Heart right ventricle (tissue), 16 donors: Measurements from ENCODE around the gene ZNF330. TPM values are rescaled to one million over a fixed set of nuclear protein-coding genes. Genes with fewer than 3 reads are reported as not detected.
A peak's percentile ranks its signal among the peaks of the same experiment; 100 is the strongest.

Source experiments
- ATAC-seq, 8 donors: fragments of 200-7000 bp; cut with Tn5 transposase; one replicate each; pipeline ENCODE4 v1.9.1; 2020; ENCODE audit warnings: mild to moderate bottlenecking in 8 of 8, moderate library complexity in 8 of 8, moderate number of reproducible peaks in 1 of 8
- DNase-seq, 2 donors: peaks; one replicate each; pipeline ENCODE4 v3.0.0-alpha.2; 2020
- H3K27ac ChIP-seq, 10 donors: fragments of 200-600 bp; sonication (generic) in 2 of 10; one replicate each; pipeline versions ENCODE4 v1.5.0 to v1.8.0; 2020 to 2022; ENCODE audit warnings: mild to moderate bottlenecking in 3 of 10
- H3K27me3 ChIP-seq, 7 donors: fragments of 200-600 bp; one replicate each; pipeline ENCODE4 v1.8.0; 2021 to 2022; ENCODE audit warnings: mild to moderate bottlenecking in 2 of 7
- H3K36me3 ChIP-seq, 9 donors: fragments of 200-600 bp; sonication (generic) in 1 of 9; one replicate each; pipeline versions ENCODE4 v1.5.0 to v1.8.0; 2020 to 2022; ENCODE audit warnings: mild to moderate bottlenecking in 2 of 9
- H3K4me1 ChIP-seq, 9 donors: fragments of 200-600 bp; sonication (generic) in 1 of 9; one replicate each; pipeline versions ENCODE4 v1.5.0 to v1.8.0; 2020 to 2022; ENCODE audit warnings: mild to moderate bottlenecking in 4 of 9
- H3K4me3 ChIP-seq, 10 donors: fragments of 200-600 bp; sonication (generic) in 2 of 10; one replicate each; pipeline versions ENCODE4 v1.5.0 to v1.8.0; 2020 to 2022; ENCODE audit warnings: mild to moderate bottlenecking in 7 of 10, moderate library complexity in 2 of 10
- H3K9me3 ChIP-seq, 11 donors: fragments of 200-600 bp in 10 of 11; sonication (generic) in 2 of 11; one replicate each; pipeline versions ENCODE4 v1.5.0 to v1.8.0; 2013 to 2022; ENCODE audit warnings: mild to moderate bottlenecking in 2 of 11, control low read depth in 1 of 11, moderate library complexity in 1 of 11
- CTCF ChIP-seq, 9 donors: fragments of 200-600 bp; sonication (generic) in 2 of 9; IDR thresholded peaks; one replicate each; pipeline versions ENCODE4 v1.5.0 to v1.8.0; 2021 to 2022; ENCODE audit warnings: antibody characterized with exemption in 9 of 9, mild to moderate bottlenecking in 5 of 9, moderate library complexity in 1 of 9
- WGBS, 2 donors: extraction: QIAGEN DNeasy Blood & Tissue Kit; methylation state at CpG; one replicate each; pipeline ENCODE4 v1.1.7; 2013; ENCODE audit warnings: inconsistent platforms in 1 of 2; 5-methylcytosine and 5-hydroxymethylcytosine counted together
- intact Hi-C, 10 donors: fragments of 100-400 bp; cut with DNase I; formaldehyde crosslinking; loops; one replicate each; pipeline versions ENCODE4 v1.11.1 to v1.14.2; 2022
- long read RNA-seq, 3 donors: library from polyadenylated mRNA; unstranded; transcript quantifications; one replicate each; pipeline ENCODE4 v2.0.0, GENCODE V29; 2020 to 2021
- polyA plus RNA-seq, 2 donors: library from polyadenylated mRNA; stranded (reverse); fragments of 200-250 nt; gene quantifications; one replicate each; pipeline ENCODE4 v1.2.3, GENCODE V29; 2013
- total RNA-seq, 10 donors: library from RNA; stranded (reverse); fragmentation: NEBNext Ultra II Directional in 3 of 10; extraction: Animal tissue kit (Norgen Biotek cat#: 25700) in 3 of 10; gene quantifications; one replicate each; pipeline versions ENCODE4 v1.2.1 to v1.2.4, GENCODE V29; 2021 to 2023
- donor health status: Arrhythmogenic right ventricular cardiomyopathy.
- donor health status: ischemic (EF 13 %, LVEDD 7.1; RV severe dilation, severe dysfunction).
- donor health status: healthy with polysubstance abuse.
- donor health status: DM: no; HTN: yes; CAD: no.
- donor health status: DM: no; HTN: no; CAD: no.
- donor health status: ischemic (EF 25% LVEDD 6.9; RV normal size, moderate dysfunction).
- donor health status: ischemic (EF 25% LVEDD 5.7; RV mildly dilated, moderate dysfunction).
- donor health status: healthy.
- donor health status: DM: yes; HTN: yes; CAD: no.
- donor health status: Ischemic cardiomyopathy.
- donor health status: ischemic (EF 35%, LVEDD 5.7; RV mildly dilated, moderate dysfunction).
- donor health status: nonischemic (EF 11% LVEDD 7.7; RV severe dilation, severe dysfunction).
- donor health status: DM: yes; HTN: yes; CAD: no.
- donor health status: PGD.
- donor health status: ischemic (EF 29% LVEDD 5.4; RV normal size, mild dysfunction).
- donor health status: nonischemic (EF 23%, LVEDD 6.1; RV moderate dilation, normal function).

The ZNF330 gene
- total RNA-seq (100 to 1,000 TPM in 9 of 10 donors, 10 to 100 TPM in 1; 99.3 to 201 (median 148) TPM), polyA plus RNA-seq (10 to 100 TPM; 64.5 to 93.3 TPM)
- long read RNA-seq, donor 1, partial matches to known transcripts = 4 of 17 reads
- long read RNA-seq, donor 1, other reads (novel, unspliced or antisense) = 9 of 17 reads
- long read RNA-seq, donor 2, transcript ZNF330-207 (2 exons, 733 nt) = major isoform, 10 of 26 reads
- long read RNA-seq, donor 2, partial matches to known transcripts = 12 of 26 reads
- long read RNA-seq, donor 2, other reads (novel, unspliced or antisense) = 4 of 26 reads
- long read RNA-seq, donor 3, partial matches to known transcripts = 5 of 16 reads
- long read RNA-seq, donor 3, other reads (novel, unspliced or antisense) = 8 of 16 reads

GRCh38 chr4:141220691-141221659 lies at the start of gene ZNF330:
ZNF330 (plus strand) TSS chr4:141220895; CDS start chr4:141222372, 1,477 bp downstream.
- 0% methylated on average over 57 of the region's 57 CpGs for WGBS, 2 donors
- Histone ChIP-seq H3K27ac (peak within 1 kb of the TSS; percentile 91 to 99 (median 97)), H3K9me3 (no peaks in the 10 kb centered on the region), H3K27me3 (no peaks in the 10 kb centered on the region), H3K4me1 (peaks cover 0 to 63% (median 25%) of the 10 kb centered on the region in 9 donors), H3K36me3 (peaks cover 0 to 38% (median 3%) of the 10 kb centered on the region in 9 donors), H3K4me3 (peak within 1 kb of the TSS; percentile 66 to 99 (median 90))
- DNase-seq (peak; percentile 94 to 96), ATAC-seq (peak; percentile 97 to 99 (median 98))
- TF ChIP-seq CTCF (IDR thresholded peaks at IDR 0.05) = peak in 6 of 9 donors; percentile 3 to 48 (median 32)
- intact Hi-C loops = loop anchor here in 3 of 10 donors (10.0 kb wide), 2 partner anchors 356 to 1964 kb away; partner anchors contain the start of gene USP38 (in 1 of the 3)

GRCh38 chr4:141174457-141174856 lies 46.2 kb upstream of the ZNF330 start:
- ATAC-seq (no peak), DNase-seq (no peak)
- no peaks in the 10 kb centered on the region for H3K27me3 ChIP-seq
- no peak overlapping the region for H3K27ac ChIP-seq
- intact Hi-C loops = no loop called here
- 58 to 67% methylated on average over 1 of the region's 1 CpG for WGBS, 2 donors
- H3K36me3 ChIP-seq = no peaks in the 10 kb centered on the region
- no peaks in the 10 kb centered on the region for H3K4me1 ChIP-seq
- no peak overlapping the region for H3K4me3 ChIP-seq
- TF ChIP-seq CTCF (IDR thresholded peaks at IDR 0.05) = no peak
- H3K9me3 ChIP-seq = peaks cover 0 to under 1% (median 0%) of the 10 kb centered on the region in 11 donors

GRCh38 chr4:141177171-141177570 lies 43.5 kb upstream of the ZNF330 start:
- Histone ChIP-seq H3K4me3 (no peak overlapping the region), H3K27me3 (no peaks in the 10 kb centered on the region), H3K36me3 (no peaks in the 10 kb centered on the region), H3K9me3 (no peaks in the 10 kb centered on the region), H3K27ac (no peak overlapping the region), H3K4me1 (no peaks in the 10 kb centered on the region)
- ATAC-seq (no peak), DNase-seq (no peak)
- no peak for TF ChIP-seq CTCF (IDR thresholded peaks at IDR 0.05)
- WGBS, 2 donors = 46 to 58% methylated on average over 1 of the region's 1 CpG
- intact Hi-C loops = no loop called here
